RWPE2 (cell line): ENCODE data around the gene NOP14.

Experiments
- ATAC-seq: fragments of 200-7000 bp; cut with Tn5 transposase; 3 replicates; pipeline ENCODE4 v1.9.1; 2021; ENCODE audit warnings: low read depth
- DNase-seq: peaks from one replicate; pipeline ENCODE4 v3.0.0-alpha.2; 2020; ENCODE audit warnings: low spot score
- H3K27ac ChIP-seq: fragments of 450-650 bp; 2 replicates; pipeline ENCODE4 v1.5.1; 2017; ENCODE audit warnings: mild to moderate bottlenecking; ENCODE audit not compliant: poor library complexity, severe bottlenecking
- H3K27me3 ChIP-seq: fragments of 250-450 bp; sonication (Bioruptor Pico); 2 replicates; pipeline ENCODE4 v1.5.1; 2021; ENCODE audit warnings: mild to moderate bottlenecking, moderate library complexity; ENCODE audit not compliant: insufficient read depth, poor library complexity, severe bottlenecking
- H3K36me3 ChIP-seq: fragments of 250-450 bp; sonication (Bioruptor Pico); 2 replicates; pipeline ENCODE4 v1.5.1; 2020; ENCODE audit warnings: low read depth, mild to moderate bottlenecking, moderate library complexity
- H3K4me1 ChIP-seq: fragments of 250-450 bp; sonication (Bioruptor Pico); 2 replicates; pipeline ENCODE4 v1.5.1; 2021; ENCODE audit warnings: mild to moderate bottlenecking, moderate library complexity; ENCODE audit not compliant: insufficient read depth, poor library complexity, severe bottlenecking
- H3K4me3 ChIP-seq: fragments of 250-450 bp; sonication (Bioruptor Pico); 2 replicates; pipeline ENCODE4 v1.5.1; 2021; ENCODE audit warnings: mild to moderate bottlenecking, moderate library complexity; ENCODE audit not compliant: severe bottlenecking
- H3K9me3 ChIP-seq: fragments of 250-450 bp; sonication (Bioruptor Pico); 2 replicates; pipeline ENCODE4 v1.5.1; 2021; ENCODE audit warnings: mild to moderate bottlenecking, moderate library complexity; ENCODE audit not compliant: severe bottlenecking
- CTCF ChIP-seq: fragments of 450-650 bp; IDR thresholded peaks from one replicate; pipeline ENCODE4 v1.5.1; 2017; ENCODE audit warnings: mild to moderate bottlenecking, moderate library complexity; ENCODE audit not compliant: poor library complexity, severe bottlenecking

Gene NOP14

GRCh38 chr4:2971275-2971674 lies 8.1 kb upstream of the NOP14 start:
- Histone ChIP-seq H3K27ac (no peak overlapping the region), H3K9me3 (no peaks in the 10 kb centered on the region), H3K36me3 (no peaks in the 10 kb centered on the region), H3K4me1 (no peaks in the 10 kb centered on the region), H3K27me3 (no peaks in the 10 kb centered on the region), H3K4me3 (no peak overlapping the region)
- TF ChIP-seq CTCF, result no peak
- no peak for ATAC-seq
- DNase-seq, result no peak

GRCh38 chr4:2968381-2968780 lies 5.2 kb upstream of the NOP14 start:
- no peak overlapping the region for H3K4me3 ChIP-seq
- H3K9me3 ChIP-seq, result no peaks in the 10 kb centered on the region
- no peak overlapping the region for H3K27ac ChIP-seq
- no peak for DNase-seq
- H3K27me3 ChIP-seq, result no peaks in the 10 kb centered on the region
- H3K36me3 ChIP-seq, result no peaks in the 10 kb centered on the region
- H3K4me1 ChIP-seq, result no peaks in the 10 kb centered on the region
- no peak for ATAC-seq
- TF ChIP-seq CTCF, result no peak

- DNase-seq (no peak), ATAC-seq (no peak)
- H3K27ac ChIP-seq, result no peak overlapping the region
- no peak overlapping the region for H3K4me3 ChIP-seq
- no peak for TF ChIP-seq CTCF
- H3K27me3 ChIP-seq, result no peaks in the 10 kb centered on the region
- peaks cover 4% of the 10 kb centered on the region for H3K4me1 ChIP-seq
- no peaks in the 10 kb centered on the region for H3K9me3 ChIP-seq
- peaks cover 8% of the 10 kb centered on the region for H3K36me3 ChIP-seq
Observed at GRCh38 chr4:2965262-2965661, 2.1 kb upstream of the NOP14 start.

- no peaks in the 10 kb centered on the region for H3K9me3 ChIP-seq
- peaks cover 11% of the 10 kb centered on the region for H3K36me3 ChIP-seq
- H3K4me3 ChIP-seq, result no peak overlapping the region
- DNase-seq, result no peak
- H3K4me1 ChIP-seq, result peaks cover 4% of the 10 kb centered on the region
- H3K27ac ChIP-seq, result no peak overlapping the region
- ATAC-seq, result no peak
- H3K27me3 ChIP-seq, result no peaks in the 10 kb centered on the region
- no peak for TF ChIP-seq CTCF
Observed at GRCh38 chr4:2964706-2965258, 1.6 kb upstream of the NOP14 start.

- no peak for TF ChIP-seq CTCF
- DNase-seq (no peak), ATAC-seq (peak; percentile 43)
- peak overlapping the region; percentile 82 for H3K4me3 ChIP-seq
- H3K27ac ChIP-seq, result peak overlapping the region; percentile 45
- H3K4me1 ChIP-seq, result peaks cover 4% of the 10 kb centered on the region
- H3K9me3 ChIP-seq, result no peaks in the 10 kb centered on the region
- no peaks in the 10 kb centered on the region for H3K27me3 ChIP-seq
- H3K36me3 ChIP-seq, result peaks cover 13% of the 10 kb centered on the region
Observed at GRCh38 chr4:2963966-2964471, 813 bp upstream of the NOP14 start.
